Uterus (tissue), 4 donors: Measurements from ENCODE around the gene DIP2B. TPM values are rescaled to one million over a fixed set of nuclear protein-coding genes. Genes with fewer than 3 reads are reported as not detected.

Experiments used
- DNase-seq, 2 donors: peaks; one replicate each; pipeline ENCODE4 v3.0.0-alpha.2; 2019 to 2020
- H3K27ac ChIP-seq, 2 donors: fragments of 200-600 bp; sonication (generic); 1 replicate in 1 of 2; 2 replicates in 1 of 2; pipeline ENCODE4 v1.5.1; 2016 to 2018
- H3K27me3 ChIP-seq, 2 donors: fragments of 200-600 bp; sonication (generic); one replicate each; pipeline ENCODE4 v1.5.1; 2018 to 2019; ENCODE audit warnings: control low read depth in 1 of 2
- H3K36me3 ChIP-seq, 2 donors: fragments of 200-600 bp; sonication (generic); one replicate each; pipeline ENCODE4 v1.5.1; 2019; ENCODE audit warnings: control low read depth in 1 of 2
- H3K4me1 ChIP-seq, 2 donors: fragments of 200-600 bp; sonication (generic); one replicate each; pipeline ENCODE4 v1.5.1; 2018 to 2019; ENCODE audit warnings: control low read depth in 1 of 2
- H3K4me3 ChIP-seq, 2 donors: fragments of 200-600 bp; sonication (generic); 1 replicate in 1 of 2; 2 replicates in 1 of 2; pipeline ENCODE4 v1.5.1; 2018 to 2019; ENCODE audit warnings: mild to moderate bottlenecking in 1 of 2
- H3K9me3 ChIP-seq, 2 donors: fragments of 200-600 bp; sonication (generic); one replicate each; pipeline ENCODE4 v1.5.1; 2019; ENCODE audit warnings: control low read depth in 1 of 2
- CTCF ChIP-seq, 4 experiments: fragments of 200-600 bp in 2 of 4; fragments of 450-650 bp in 2 of 4; sonication (generic) in 2 of 4; IDR thresholded peaks; one replicate each; pipeline ENCODE4 v1.5.1; 2016 to 2019; ENCODE audit warnings: antibody characterized with exemption in 4 of 4, mild to moderate bottlenecking in 2 of 4, moderate library complexity in 1 of 4
- POLR2A ChIP-seq, 2 donors: fragments of 450-650 bp; IDR thresholded peaks; one replicate each; pipeline ENCODE4 v1.6.1; 2016; ENCODE audit warnings: antibody characterized with exemption in 2 of 2, mild to moderate bottlenecking in 1 of 2, moderate library complexity in 1 of 2
- intact Hi-C: fragments of 100-400 bp; cut with DNase I; formaldehyde crosslinking; loops from one replicate; pipeline ENCODE4 v1.15.1; 2023; ENCODE audit warnings: low total_unique reads
- total RNA-seq, 4 donors: library from RNA; depleted of rRNA in 3 of 4; stranded (reverse); fragments of >200 nt in 3 of 4; gene quantifications; one replicate each; pipeline versions ENCODE4 v1.1.0 to v1.2.4, GENCODE V29; 2014 to 2023
- donor health status: DM: yes; HTN: yes; CAD: no.

The DIP2B gene
- total RNA-seq, 4 donors from 2014 or later: 5.6 to 47.0 (median 14.9) TPM

GRCh38 chr12:50620109-50620977 is 115.6 kb downstream of the DIP2B start:
- Histone ChIP-seq H3K4me1 (no peaks in the 10 kb centered on the region), H3K9me3 (no peaks in the 10 kb centered on the region), H3K27ac (no peak overlapping the region), H3K27me3 (no peaks in the 10 kb centered on the region), H3K4me3 (no peak overlapping the region), H3K36me3 (no peaks in the 10 kb centered on the region)
- no peak for DNase-seq
- TF ChIP-seq POLR2A (IDR thresholded peaks at IDR 0.05): no peak
- no peak for TF ChIP-seq CTCF (IDR thresholded peaks at IDR 0.05)
- intact Hi-C loops: no loop called here

- Histone ChIP-seq H3K27ac (no peak overlapping the region), H3K9me3 (no peaks in the 10 kb centered on the region), H3K36me3 (no peaks in the 10 kb centered on the region), H3K27me3 (no peaks in the 10 kb centered on the region), H3K4me1 (no peaks in the 10 kb centered on the region), H3K4me3 (no peak overlapping the region)
- intact Hi-C loops: no loop called here
- TF ChIP-seq POLR2A (IDR thresholded peaks at IDR 0.05): no peak
- no peak for TF ChIP-seq CTCF (IDR thresholded peaks at IDR 0.05)
- no peak for DNase-seq
These were observed 116.2 kb downstream of the DIP2B start for GRCh38 chr12:50620978-50621360.

GRCh38 chr12:50621399-50622300 is 116.9 kb downstream of the DIP2B start:
- DNase-seq: no peak
- no peaks in the 10 kb centered on the region for H3K36me3 ChIP-seq
- no peaks in the 10 kb centered on the region for H3K27me3 ChIP-seq
- no peaks in the 10 kb centered on the region for H3K4me1 ChIP-seq
- no peak for TF ChIP-seq CTCF (IDR thresholded peaks at IDR 0.05)
- no peak for TF ChIP-seq POLR2A (IDR thresholded peaks at IDR 0.05)
- no peak overlapping the region for H3K27ac ChIP-seq
- no peaks in the 10 kb centered on the region for H3K9me3 ChIP-seq
- intact Hi-C loops: no loop called here
- H3K4me3 ChIP-seq: no peak overlapping the region

GRCh38 chr12:50625029-50625925 is 120.5 kb downstream of the DIP2B start:
- intact Hi-C loops: no loop called here
- DNase-seq: no peak
- Histone ChIP-seq H3K36me3 (no peaks in the 10 kb centered on the region), H3K4me1 (no peaks in the 10 kb centered on the region), H3K9me3 (no peaks in the 10 kb centered on the region), H3K4me3 (no peak overlapping the region), H3K27me3 (no peaks in the 10 kb centered on the region), H3K27ac (no peak overlapping the region)
- TF ChIP-seq POLR2A (IDR thresholded peaks at IDR 0.05) (no peak), CTCF (IDR thresholded peaks at IDR 0.05) (no peak)
